K562 (cell line): ENCODE measurements around the gene EMILIN1.

ENCODE experiments used
- JUNB ChIP-seq: fragments of 450-650 bp; formaldehyde crosslinking; conservative IDR thresholded peaks from 2 replicates; pipeline ENCODE4 v1.4.0; 2020; ENCODE audit warnings: mild to moderate bottlenecking
- TF ChIP-seq, protein P1 (sequence below): sonication (generic); formaldehyde crosslinking; IDR thresholded peaks from 2 replicates; pipeline ENCODE4 v1.8.0; 2022; ENCODE audit warnings: mild to moderate bottlenecking, missing genetic modification reagents, borderline replicate concordance

DNA sequence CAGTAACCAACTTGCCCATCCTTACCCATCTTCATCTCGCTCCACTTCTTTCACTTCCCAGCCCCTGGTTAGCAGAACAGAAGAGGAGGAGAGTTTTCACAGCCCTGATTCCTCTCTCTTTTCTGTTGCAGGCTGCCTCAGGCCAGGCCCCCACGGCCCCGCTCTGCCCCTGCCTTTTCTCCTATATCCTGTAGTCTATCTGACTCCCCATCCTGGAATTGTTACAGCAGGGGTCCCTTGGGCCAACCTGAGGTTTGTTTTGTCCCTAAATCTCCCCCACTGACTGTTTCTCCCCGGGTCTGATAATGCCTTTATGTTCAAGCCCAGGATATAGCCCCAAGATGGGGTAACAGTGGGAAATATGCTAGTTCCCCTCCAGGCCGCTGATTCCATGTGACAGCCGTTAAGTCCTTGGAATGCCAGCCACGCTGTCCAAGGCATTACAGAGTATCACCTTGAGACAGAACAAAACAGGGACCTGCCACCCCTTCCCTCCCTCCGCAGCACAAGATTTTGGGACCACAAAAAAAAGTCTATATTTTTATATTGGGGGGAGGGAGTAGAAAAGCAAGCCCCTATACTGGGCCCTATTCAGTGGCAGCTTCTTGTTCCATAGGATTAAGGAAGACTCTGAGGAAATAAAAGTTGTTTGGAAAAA, 8.3 kb upstream of the EMILIN1 start:
- TF ChIP-seq, protein P1, sequence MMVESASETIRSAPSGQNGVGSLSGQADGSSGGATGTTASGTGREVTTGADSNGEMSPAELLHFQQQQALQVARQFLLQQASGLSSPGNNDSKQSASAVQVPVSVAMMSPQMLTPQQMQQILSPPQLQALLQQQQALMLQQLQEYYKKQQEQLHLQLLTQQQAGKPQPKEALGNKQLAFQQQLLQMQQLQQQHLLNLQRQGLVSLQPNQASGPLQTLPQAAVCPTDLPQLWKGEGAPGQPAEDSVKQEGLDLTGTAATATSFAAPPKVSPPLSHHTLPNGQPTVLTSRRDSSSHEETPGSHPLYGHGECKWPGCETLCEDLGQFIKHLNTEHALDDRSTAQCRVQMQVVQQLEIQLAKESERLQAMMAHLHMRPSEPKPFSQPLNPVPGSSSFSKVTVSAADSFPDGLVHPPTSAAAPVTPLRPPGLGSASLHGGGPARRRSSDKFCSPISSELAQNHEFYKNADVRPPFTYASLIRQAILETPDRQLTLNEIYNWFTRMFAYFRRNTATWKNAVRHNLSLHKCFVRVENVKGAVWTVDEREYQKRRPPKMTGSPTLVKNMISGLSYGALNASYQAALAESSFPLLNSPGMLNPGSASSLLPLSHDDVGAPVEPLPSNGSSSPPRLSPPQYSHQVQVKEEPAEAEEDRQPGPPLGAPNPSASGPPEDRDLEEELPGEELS (CRISPR knock-in tag), result no peak
- TF ChIP-seq JUNB, result no peak
